ENCODE measurements around the gene AASDHPPT.
A peak's percentile ranks its signal among the peaks of the same experiment; 100 is the strongest.
"Not testable (repeated sequence)": the region's sequence is repeated elsewhere in the genome, so short reads cannot be mapped to it uniquely, and the experiment has no call there.

The AASDHPPT gene, protein sequence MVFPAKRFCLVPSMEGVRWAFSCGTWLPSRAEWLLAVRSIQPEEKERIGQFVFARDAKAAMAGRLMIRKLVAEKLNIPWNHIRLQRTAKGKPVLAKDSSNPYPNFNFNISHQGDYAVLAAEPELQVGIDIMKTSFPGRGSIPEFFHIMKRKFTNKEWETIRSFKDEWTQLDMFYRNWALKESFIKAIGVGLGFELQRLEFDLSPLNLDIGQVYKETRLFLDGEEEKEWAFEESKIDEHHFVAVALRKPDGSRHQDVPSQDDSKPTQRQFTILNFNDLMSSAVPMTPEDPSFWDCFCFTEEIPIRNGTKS

DNA sequence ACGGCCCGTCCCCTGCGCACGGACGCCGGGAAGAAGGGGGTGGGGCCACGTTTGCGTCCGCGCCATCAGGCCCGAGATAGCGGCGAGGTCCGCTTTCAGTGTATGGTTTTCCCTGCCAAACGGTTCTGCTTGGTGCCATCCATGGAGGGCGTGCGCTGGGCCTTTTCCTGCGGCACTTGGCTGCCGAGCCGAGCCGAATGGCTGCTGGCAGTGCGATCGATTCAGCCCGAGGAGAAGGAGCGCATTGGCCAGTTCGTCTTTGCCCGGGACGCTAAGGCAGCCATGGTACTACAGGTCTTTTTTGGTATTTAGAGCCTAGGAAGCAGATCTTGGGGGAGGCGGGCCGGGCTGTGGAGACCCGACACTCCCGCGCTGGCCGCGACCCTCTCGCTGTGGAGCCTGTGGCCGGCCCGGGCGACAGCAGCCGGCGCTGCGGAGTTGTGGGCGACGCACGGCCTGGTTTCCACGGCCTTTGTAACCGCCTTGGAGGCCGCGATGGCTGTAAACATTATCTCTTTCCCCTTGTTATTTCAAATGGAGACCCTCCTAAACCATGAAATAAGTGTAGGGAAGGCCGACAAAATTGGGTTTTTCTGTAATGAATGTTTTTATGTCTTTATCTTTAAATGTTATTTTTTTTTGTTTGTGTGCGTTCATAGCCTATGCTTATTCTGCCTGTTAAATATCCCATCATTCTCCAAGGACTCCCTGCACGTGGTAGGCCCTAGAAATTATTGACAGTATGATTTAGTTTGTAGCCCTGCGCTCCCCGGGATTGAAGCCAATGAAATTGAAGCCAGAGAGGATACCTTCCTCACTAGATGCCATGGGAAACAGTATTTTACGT, at the start of gene AASDHPPT:
AASDHPPT (plus strand) TSS at position 54 of the 847 bp plus-strand sequence; CDS start at position 103, 49 bp downstream.
- Mint-ChIP-seq H3K9me3 (no peaks in the 10 kb centered on the region), H3K36me3 (peaks cover 39% of the 10 kb centered on the region), H3K4me3 (peak within 1 kb of the TSS; percentile 93), H3K27ac (peak within 1 kb of the TSS; percentile 95), H3K4me1 (peaks cover 43% of the 10 kb centered on the region)
- DNase-seq (ENCODE audit: low spot score in 2 of 2) (no peak), ATAC-seq (peak; percentile 42)

- ATAC-seq (no peak), DNase-seq (ENCODE audit: low spot score in 2 of 2) (no peak)
- no peaks in the 10 kb centered on the region for H3K9me3 Mint-ChIP-seq
- H3K4me1 Mint-ChIP-seq: peaks cover 5% of the 10 kb centered on the region
- H3K4me3 Mint-ChIP-seq: no peak overlapping the region
- H3K27ac Mint-ChIP-seq: no peak overlapping the region
- no peaks in the 10 kb centered on the region for H3K36me3 Mint-ChIP-seq
Measured at GRCh38 chr11:106030609-106031008, 46.9 kb upstream of the AASDHPPT start.

- H3K9me3 Mint-ChIP-seq: no peaks in the 10 kb centered on the region
- DNase-seq (ENCODE audit: low spot score in 2 of 2) (no peak), ATAC-seq (peak; percentile 95)
- H3K27ac Mint-ChIP-seq: no peak overlapping the region
- H3K4me1 Mint-ChIP-seq: peaks cover 5% of the 10 kb centered on the region
- H3K36me3 Mint-ChIP-seq: no peaks in the 10 kb centered on the region
- no peak overlapping the region for H3K4me3 Mint-ChIP-seq
Measured at GRCh38 chr11:106031202-106031810, 46.2 kb upstream of the AASDHPPT start.

DNA sequence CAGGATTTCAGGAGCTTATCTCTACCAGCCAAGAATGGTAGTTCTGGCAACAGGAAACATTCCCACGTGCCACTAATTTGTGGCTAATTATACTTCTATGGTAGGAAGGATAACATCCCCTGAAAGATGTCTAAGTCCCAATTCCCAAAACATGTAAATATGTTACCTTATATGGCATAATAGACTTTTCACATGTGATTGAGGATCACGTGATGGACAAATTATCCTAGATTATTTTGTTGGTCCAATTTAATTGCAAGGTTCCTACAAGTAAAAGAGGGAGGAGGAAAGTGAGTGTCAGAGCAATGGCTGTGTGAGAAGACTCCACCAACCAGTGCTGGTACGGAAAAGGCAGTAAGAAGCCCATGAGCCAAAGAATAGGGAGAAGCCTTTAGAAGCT, 45.5 kb upstream of the AASDHPPT start:
- H3K27ac Mint-ChIP-seq: no peak overlapping the region

DNA sequence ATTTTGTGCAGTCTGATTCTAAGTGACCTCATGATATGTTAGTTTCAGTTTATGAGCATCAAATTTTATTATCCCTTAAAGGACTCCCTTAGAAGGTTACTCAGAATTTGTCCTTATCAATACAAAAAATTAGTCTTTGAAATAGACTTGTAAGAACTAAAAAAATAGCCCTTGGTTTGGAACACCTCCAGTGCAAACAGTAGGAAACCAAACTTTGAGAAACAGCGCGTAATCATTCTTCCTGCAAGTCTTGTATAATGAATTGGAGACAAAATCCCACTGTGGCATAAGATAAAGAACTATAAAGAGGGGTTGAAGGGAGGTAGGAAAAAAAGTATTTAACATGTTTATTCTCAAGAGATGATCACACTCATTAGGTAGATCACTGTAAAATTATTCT, 44.6 kb upstream of the AASDHPPT start:
- Mint-ChIP-seq H3K9me3 (no peaks in the 10 kb centered on the region), H3K36me3 (no peaks in the 10 kb centered on the region), H3K4me3 (no peak overlapping the region)

More for the DNA sequence above, 45.5 kb upstream of the AASDHPPT start:
- no peak overlapping the region for H3K4me3 Mint-ChIP-seq
- peaks cover 5% of the 10 kb centered on the region for H3K4me1 Mint-ChIP-seq
- no peaks in the 10 kb centered on the region for H3K9me3 Mint-ChIP-seq
- ATAC-seq: no peak
- no peaks in the 10 kb centered on the region for H3K36me3 Mint-ChIP-seq
- DNase-seq (ENCODE audit: low spot score in 2 of 2): no peak

DNA sequence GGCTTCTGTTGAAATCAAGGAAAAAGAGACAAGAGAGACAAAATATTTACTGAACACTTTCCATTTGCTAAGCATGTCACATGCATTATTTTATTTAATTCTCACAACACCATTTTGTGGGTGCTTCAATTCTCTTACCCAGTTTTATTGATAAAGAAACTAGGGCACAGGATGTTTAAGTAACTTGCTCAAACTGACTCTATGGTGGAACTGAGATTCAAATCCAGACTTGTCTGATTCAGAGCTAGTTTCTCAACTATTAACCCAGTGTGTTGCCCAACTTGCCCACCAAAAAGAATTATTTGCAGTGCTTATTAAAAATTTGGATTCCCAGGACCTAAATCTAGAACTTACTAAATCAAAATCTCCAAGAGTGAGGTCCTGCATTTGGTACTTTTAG, 33.9 kb upstream of the AASDHPPT start:
- DNase-seq (ENCODE audit: low spot score in 2 of 2) (no peak), ATAC-seq (peak; percentile 50)
- Mint-ChIP-seq H3K4me3 (no peak overlapping the region), H3K4me1 (no peaks in the 10 kb centered on the region), H3K27ac (no peak overlapping the region), H3K36me3 (no peaks in the 10 kb centered on the region), H3K9me3 (no peaks in the 10 kb centered on the region)

More for the DNA sequence above, 44.6 kb upstream of the AASDHPPT start:
- no peak overlapping the region for H3K27ac Mint-ChIP-seq
- peaks cover 5% of the 10 kb centered on the region for H3K4me1 Mint-ChIP-seq
- DNase-seq (ENCODE audit: low spot score in 2 of 2) (no peak), ATAC-seq (no peak)

DNA sequence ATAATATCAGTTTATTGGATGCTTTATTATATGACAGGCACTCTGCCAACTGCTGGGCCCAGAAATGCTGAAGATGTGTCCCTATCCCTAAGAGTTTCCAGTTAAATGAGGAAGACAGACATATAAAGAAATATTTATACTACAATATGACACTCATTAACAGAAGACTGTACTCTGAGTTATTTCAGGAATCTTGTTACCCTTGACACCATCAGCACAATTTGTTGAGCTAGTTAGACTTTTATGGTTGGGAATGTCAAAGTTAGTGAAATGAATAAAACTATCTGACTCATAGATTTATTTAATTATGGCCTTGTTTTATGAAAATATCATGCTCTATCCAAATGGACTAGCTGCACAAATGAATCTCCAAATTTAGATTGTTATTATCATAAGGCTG, 29.8 kb upstream of the AASDHPPT start:
- no peak overlapping the region for H3K4me3 Mint-ChIP-seq
- ATAC-seq (no peak), DNase-seq (ENCODE audit: low spot score in 2 of 2) (no peak)
- no peaks in the 10 kb centered on the region for H3K4me1 Mint-ChIP-seq
- no peak overlapping the region for H3K27ac Mint-ChIP-seq
- no peaks in the 10 kb centered on the region for H3K9me3 Mint-ChIP-seq
- H3K36me3 Mint-ChIP-seq: no peaks in the 10 kb centered on the region

- no peak for DNase-seq (ENCODE audit: low spot score in 2 of 2)
- no peaks in the 10 kb centered on the region for H3K36me3 Mint-ChIP-seq
- no peaks in the 10 kb centered on the region for H3K9me3 Mint-ChIP-seq
- no peak overlapping the region for H3K27ac Mint-ChIP-seq
- no peaks in the 10 kb centered on the region for H3K4me1 Mint-ChIP-seq
- H3K4me3 Mint-ChIP-seq: no peak overlapping the region
- no peak for ATAC-seq
Measured at GRCh38 chr11:106049727-106050476, 27.6 kb upstream of the AASDHPPT start.

DNA sequence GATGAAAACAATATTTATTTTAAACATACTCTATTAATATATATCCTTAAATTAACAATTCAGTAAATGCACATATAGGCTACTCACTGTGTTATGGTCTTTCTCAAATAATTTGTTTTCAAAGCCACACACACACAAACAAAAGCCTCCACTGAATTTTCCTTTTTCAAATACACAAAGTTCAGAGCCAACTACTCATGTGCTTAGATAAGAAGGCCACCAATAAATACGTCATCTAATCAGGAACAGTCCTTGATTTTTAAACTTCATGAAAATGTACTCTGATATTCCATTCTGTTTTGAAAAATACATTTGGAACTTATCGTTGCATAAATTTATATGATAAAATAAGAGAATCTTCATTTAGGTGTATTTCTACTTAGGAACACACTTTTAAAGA, 26.4 kb upstream of the AASDHPPT start:
- H3K9me3 Mint-ChIP-seq: no peaks in the 10 kb centered on the region
- H3K27ac Mint-ChIP-seq: no peak overlapping the region
- no peaks in the 10 kb centered on the region for H3K36me3 Mint-ChIP-seq
- no peak overlapping the region for H3K4me3 Mint-ChIP-seq
- DNase-seq (ENCODE audit: low spot score in 2 of 2) (no peak), ATAC-seq (no peak)
- no peaks in the 10 kb centered on the region for H3K4me1 Mint-ChIP-seq

DNA sequence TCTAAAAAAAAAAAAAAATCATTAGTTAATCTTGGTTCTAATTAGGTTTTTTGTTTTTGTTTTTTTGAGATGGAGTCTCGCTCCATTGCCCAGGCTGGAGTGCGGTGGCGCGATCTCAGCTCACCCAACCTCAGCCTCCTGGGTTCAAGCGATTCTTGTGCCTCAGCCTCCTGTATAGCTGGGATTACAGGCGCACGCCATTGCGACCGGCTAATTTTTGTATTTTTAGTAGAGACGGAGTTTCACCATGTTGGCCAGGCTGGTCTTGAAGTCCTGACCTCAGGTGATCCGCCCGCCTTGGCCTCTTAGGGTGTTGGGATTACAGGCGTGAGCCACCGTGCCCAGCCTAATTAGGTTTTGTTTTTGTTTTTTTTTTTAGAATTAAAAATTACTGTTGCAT, 19.1 kb upstream of the AASDHPPT start:
- H3K9me3 Mint-ChIP-seq; DNase-seq (ENCODE audit: low spot score in 2 of 2): not testable (repeated sequence)

GRCh38 chr11:106059617-106060016, 17.8 kb upstream of the AASDHPPT start:
- H3K4me1 Mint-ChIP-seq: peaks cover 15% of the 10 kb centered on the region
- H3K36me3 Mint-ChIP-seq: no peaks in the 10 kb centered on the region
- ATAC-seq (no peak), DNase-seq (ENCODE audit: low spot score in 2 of 2) (no peak)
- H3K27ac Mint-ChIP-seq: no peak overlapping the region
- no peaks in the 10 kb centered on the region for H3K9me3 Mint-ChIP-seq
- H3K4me3 Mint-ChIP-seq: no peak overlapping the region

More for the DNA sequence above, 19.1 kb upstream of the AASDHPPT start:
- not testable (repeated sequence) for H3K27ac Mint-ChIP-seq, H3K36me3 Mint-ChIP-seq, H3K4me3 Mint-ChIP-seq, ATAC-seq
- H3K4me1 Mint-ChIP-seq: peaks cover 15% of the 10 kb centered on the region

DNA sequence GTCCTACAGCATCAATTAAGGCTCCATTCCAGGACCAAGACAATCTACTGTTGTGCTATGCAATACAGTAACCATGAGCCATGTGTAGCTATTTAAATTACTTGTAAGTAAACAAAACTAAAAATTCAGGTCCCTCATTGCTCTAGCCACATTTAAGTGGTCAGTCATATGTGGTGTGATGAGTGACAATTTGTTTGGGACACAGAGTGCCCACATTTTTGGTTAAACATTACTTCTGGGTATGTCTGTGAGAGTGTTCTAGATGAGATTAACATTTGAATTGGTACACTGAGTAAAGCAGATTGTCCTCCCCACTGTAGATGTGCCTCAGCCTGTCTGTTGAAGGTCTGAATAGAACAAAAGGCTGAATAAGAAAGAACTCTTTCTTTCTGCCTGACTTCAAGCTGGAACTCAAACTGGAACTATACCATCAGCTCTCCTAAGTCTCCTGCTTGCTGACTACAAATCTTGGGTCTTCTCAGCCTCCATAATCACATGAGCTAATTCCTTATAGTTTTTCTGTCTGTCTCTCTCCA, 16.1 kb upstream of the AASDHPPT start:
- DNase-seq (ENCODE audit: low spot score in 2 of 2): no peak
- peak; percentile 11 for ATAC-seq
- H3K36me3 Mint-ChIP-seq: no peaks in the 10 kb centered on the region
- H3K4me3 Mint-ChIP-seq: no peak overlapping the region
- H3K9me3 Mint-ChIP-seq: no peaks in the 10 kb centered on the region
- peaks cover 15% of the 10 kb centered on the region for H3K4me1 Mint-ChIP-seq
- H3K27ac Mint-ChIP-seq: no peak overlapping the region

GRCh38 chr11:106061954-106062949, 15.2 kb upstream of the AASDHPPT start:
- DNase-seq (ENCODE audit: low spot score in 2 of 2) (no peak), ATAC-seq (peak; percentile 82)
- Mint-ChIP-seq H3K4me3 (no peak overlapping the region), H3K4me1 (peaks cover 15% of the 10 kb centered on the region), H3K27ac (peak overlapping the region; percentile 3), H3K9me3 (no peaks in the 10 kb centered on the region), H3K36me3 (peaks cover 6% of the 10 kb centered on the region)

DNA sequence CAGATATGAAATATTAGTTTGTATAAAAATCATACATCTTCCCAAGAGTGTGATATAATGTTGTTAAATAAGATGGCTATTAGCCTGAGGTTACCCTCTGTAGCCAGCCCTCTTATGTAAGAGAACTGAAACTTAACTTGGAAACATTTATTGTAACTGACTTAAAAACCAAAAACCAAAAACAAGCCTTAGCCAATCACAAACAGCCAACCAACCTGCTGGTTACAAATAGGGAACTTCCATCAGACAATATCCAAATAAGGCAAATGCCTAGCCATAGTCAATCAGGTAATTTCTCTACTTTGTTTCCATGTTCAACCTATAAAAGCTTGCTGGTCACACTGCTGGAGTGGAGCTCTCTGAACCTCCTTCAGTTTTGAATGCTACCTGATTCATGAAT, 14.5 kb upstream of the AASDHPPT start:
- Mint-ChIP-seq H3K4me1 (peaks cover 15% of the 10 kb centered on the region), H3K27ac (no peak overlapping the region), H3K9me3 (no peaks in the 10 kb centered on the region)

More for the DNA sequence above, 14.5 kb upstream of the AASDHPPT start:
- DNase-seq (ENCODE audit: low spot score in 2 of 2): no peak
- peak; percentile 65 for ATAC-seq
- H3K36me3 Mint-ChIP-seq: peaks cover 6% of the 10 kb centered on the region
- no peak overlapping the region for H3K4me3 Mint-ChIP-seq

Measured in stimulated activated effector memory CD8-positive, alpha-beta T cell treated with anti-CD3 and anti-CD28 coated beads, Interleukin-12 subunit alpha, Interleukin-12 subunit beta, amount 100 ng/mL, for 72 hours (primary cell).